HepG2 (cell line): Measurements from ENCODE around the gene ECE2. TPM values are rescaled to one million over a fixed set of nuclear protein-coding genes. Genes with fewer than 3 reads are reported as not detected.
A peak's percentile ranks its signal among the peaks of the same experiment; 100 is the strongest.

Source experiments
- BHLHE40 ChIP-seq: IDR thresholded peaks from 2 replicates; pipeline ENCODE4 v1.6.1; 2011; ENCODE audit warnings: low read length, improper control_type of control experiment
- GZF1 ChIP-seq: sonication (generic); formaldehyde crosslinking; IDR thresholded peaks from 2 replicates; pipeline ENCODE4 v1.5.1; 2020; ENCODE audit warnings: mild to moderate bottlenecking, missing genetic modification reagents
- HMG20B ChIP-seq: conservative IDR thresholded peaks from 2 replicates; pipeline ENCODE4 v1.6.1; 2016; ENCODE audit warnings: missing genetic modification reagents, missing compliant biosample characterization
- HOXA9 ChIP-seq: sonication (generic); formaldehyde crosslinking; IDR thresholded peaks from 2 replicates; pipeline ENCODE4 v1.8.1; 2022; ENCODE audit warnings: missing genetic modification reagents, mild to moderate bottlenecking, moderate library complexity, borderline replicate concordance
- IRF2 ChIP-seq: IDR thresholded peaks from 2 replicates; pipeline ENCODE4 v1.6.1; 2018; ENCODE audit warnings: missing genetic modification reagents, missing compliant biosample characterization
- MYNN ChIP-seq: sonication (generic); formaldehyde crosslinking; IDR thresholded peaks from 2 replicates; pipeline ENCODE4 v1.4.0; 2020; ENCODE audit warnings: mild to moderate bottlenecking, low read depth, missing genetic modification reagents
- SKI ChIP-seq: fragments of 450-650 bp; IDR thresholded peaks from one replicate; pipeline ENCODE4 v1.6.1; 2018; ENCODE audit warnings: mild to moderate bottlenecking; ENCODE audit not compliant: partially characterized antibody
- SNAPC2 ChIP-seq: sonication (generic); formaldehyde crosslinking; IDR thresholded peaks from 2 replicates; pipeline ENCODE4 v1.8.1; 2022; ENCODE audit warnings: mild to moderate bottlenecking, missing genetic modification reagents
- ZNF121 ChIP-seq: sonication (generic); formaldehyde crosslinking; IDR thresholded peaks from 2 replicates; pipeline ENCODE4 v1.5.0; 2020; ENCODE audit warnings: mild to moderate bottlenecking, missing genetic modification reagents
- ZNF160 ChIP-seq: sonication (generic); formaldehyde crosslinking; IDR thresholded peaks from 2 replicates; pipeline ENCODE4 v1.8.0; 2022; ENCODE audit warnings: mild to moderate bottlenecking, inconsistent platforms, missing genetic modification reagents
- ZNF589 ChIP-seq: sonication (generic); formaldehyde crosslinking; conservative IDR thresholded peaks from 2 replicates; pipeline ENCODE4 v1.8.0; 2022; ENCODE audit warnings: mild to moderate bottlenecking, moderate library complexity, missing genetic modification reagents
- ZNF775 ChIP-seq: sonication (generic); formaldehyde crosslinking; IDR thresholded peaks from 2 replicates; pipeline ENCODE4 v1.4.0; 2020; ENCODE audit warnings: missing genetic modification reagents, mild to moderate bottlenecking, moderate library complexity, borderline replicate concordance
- polyA plus RNA-seq, 8 experiments: library from polyadenylated mRNA; depleted of rRNA in 3 of 8; stranded (reverse) in 7 of 8; unstranded in 1 of 8; fragments of >200 nt; fragmentation: Illumina TruSeq in 4 of 8; extraction: Trizol in 4 of 8; gene quantifications; 2 replicates each; pipeline versions ENCODE4 v1.2.1 to v1.2.3, GENCODE V29; 2011 to 2016; ENCODE audit warnings: low read depth in 4 of 8, missing spikeins in 1 of 8, mixed read lengths in 1 of 8; ENCODE audit not compliant: insufficient read depth in 1 of 8
- total RNA-seq, 5 experiments: library from RNA; depleted of rRNA; stranded (reverse); fragments of >200 nt; fragmentation: Illumina TruSeq; extraction: Trizol; gene quantifications; 2 replicates each; pipeline ENCODE4 v1.2.3, GENCODE V29; 2016; ENCODE audit warnings: low read depth in 1 of 5
- TF ChIP-seq, protein P1 (sequence below): sonication (generic); formaldehyde crosslinking; conservative IDR thresholded peaks from 2 replicates; pipeline ENCODE4 v1.4.0; 2020; ENCODE audit warnings: missing genetic modification reagents
- TF ChIP-seq, protein P2 (sequence below): sonication (generic); formaldehyde crosslinking; IDR thresholded peaks from 2 replicates; pipeline ENCODE4 v1.4.0; 2020; ENCODE audit warnings: missing genetic modification reagents
- TF ChIP-seq, protein P3 (sequence below), 2 experiments: IDR thresholded peaks; 2 replicates each; pipeline ENCODE4 v1.6.1; 2011 to 2012; ENCODE audit warnings: low read length in 2 of 2, borderline replicate concordance in 1 of 2, low read depth in 1 of 2, mild to moderate bottlenecking in 1 of 2, moderate library complexity in 1 of 2
- TF ChIP-seq, protein P4 (sequence below): IDR thresholded peaks from 2 replicates; pipeline ENCODE4 v1.6.1; 2016; ENCODE audit warnings: mild to moderate bottlenecking
- TF ChIP-seq, protein P5 (sequence below): sonication (generic); formaldehyde crosslinking; conservative IDR thresholded peaks from 2 replicates; pipeline ENCODE4 v1.4.0; 2020; ENCODE audit warnings: missing genetic modification reagents

ECE2 gene
- total and polyA plus RNA-seq, 2 of the 13 experiments (the other 11 are each of a cell fraction or from before 2014, with no cell fraction given), result not detected

DNA sequence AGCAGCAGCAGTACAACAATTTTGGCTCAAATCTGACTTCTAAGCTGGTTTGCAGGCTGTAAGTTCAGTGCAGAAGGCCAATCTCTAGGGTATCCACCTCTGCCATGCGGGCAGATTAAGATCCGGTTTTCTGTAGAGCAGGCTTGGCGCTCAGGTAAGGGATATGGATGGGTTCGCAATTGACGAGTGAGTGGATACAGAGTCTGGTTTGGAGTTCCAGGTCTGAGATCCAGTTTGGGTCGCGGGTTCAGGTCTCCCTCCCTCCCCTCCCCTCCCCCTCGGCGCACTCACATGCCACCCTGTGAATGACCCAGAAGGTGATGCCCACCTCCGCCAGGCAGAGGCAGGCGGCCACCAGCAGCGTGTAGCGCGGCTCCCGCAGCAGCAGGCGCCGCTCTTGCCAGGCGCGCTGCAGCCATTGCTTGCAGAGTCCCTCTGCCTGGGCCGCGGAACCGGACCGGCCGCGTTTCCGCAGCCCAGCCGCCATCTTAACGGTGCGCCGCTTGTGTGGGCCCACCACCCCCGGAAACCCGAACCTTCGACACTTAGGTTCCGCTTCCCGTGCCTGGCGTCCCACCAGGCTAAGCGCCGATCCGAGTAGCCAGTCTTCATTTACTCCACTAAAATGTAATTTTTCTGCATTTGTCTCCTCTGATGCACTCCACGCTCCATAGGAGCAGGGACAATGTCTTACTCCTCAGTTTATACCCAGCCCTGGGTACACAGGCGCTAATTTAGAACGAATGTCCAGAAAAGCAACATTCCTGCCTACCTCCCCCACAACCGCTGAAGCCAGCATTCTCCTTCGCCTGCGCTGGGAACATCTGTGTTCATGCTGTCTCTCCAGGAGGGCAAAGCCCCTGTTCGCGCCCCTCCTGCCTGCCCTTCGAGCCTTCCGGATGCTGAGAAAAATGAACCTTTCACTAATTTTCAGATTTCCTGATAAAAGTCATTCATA, 27.1 kb upstream of the ECE2 start, which contains the start of gene ALG3 (continued):
- TF ChIP-seq, protein P1, sequence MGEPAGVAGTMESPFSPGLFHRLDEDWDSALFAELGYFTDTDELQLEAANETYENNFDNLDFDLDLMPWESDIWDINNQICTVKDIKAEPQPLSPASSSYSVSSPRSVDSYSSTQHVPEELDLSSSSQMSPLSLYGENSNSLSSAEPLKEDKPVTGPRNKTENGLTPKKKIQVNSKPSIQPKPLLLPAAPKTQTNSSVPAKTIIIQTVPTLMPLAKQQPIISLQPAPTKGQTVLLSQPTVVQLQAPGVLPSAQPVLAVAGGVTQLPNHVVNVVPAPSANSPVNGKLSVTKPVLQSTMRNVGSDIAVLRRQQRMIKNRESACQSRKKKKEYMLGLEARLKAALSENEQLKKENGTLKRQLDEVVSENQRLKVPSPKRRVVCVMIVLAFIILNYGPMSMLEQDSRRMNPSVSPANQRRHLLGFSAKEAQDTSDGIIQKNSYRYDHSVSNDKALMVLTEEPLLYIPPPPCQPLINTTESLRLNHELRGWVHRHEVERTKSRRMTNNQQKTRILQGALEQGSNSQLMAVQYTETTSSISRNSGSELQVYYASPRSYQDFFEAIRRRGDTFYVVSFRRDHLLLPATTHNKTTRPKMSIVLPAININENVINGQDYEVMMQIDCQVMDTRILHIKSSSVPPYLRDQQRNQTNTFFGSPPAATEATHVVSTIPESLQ (CRISPR knock-in tag), result no peak
- TF ChIP-seq ZNF121 (no peak), ZNF589 (peak; percentile 80), BHLHE40 (peak; percentile 79), MYNN (CRISPR knock-in tag) (no peak; the same call in 1 of the 2 replicates), SNAPC2 (CRISPR knock-in tag) (no peak), ZNF160 (CRISPR knock-in tag) (peak; percentile 86), GZF1 (CRISPR knock-in tag) (0 out of 2 replicates have a peak, but pooled peaks have one; percentile 53), HMG20B (CRISPR knock-in tag) (peak; percentile 57; the same call in 1 of the 2 replicates), IRF2 (peak; percentile 80), ZNF775 (CRISPR knock-in tag) (no peak), HOXA9 (0 out of 2 replicates have a peak, but pooled peaks have one; percentile 1), SKI (peak; percentile 41)
- TF ChIP-seq, protein P2, sequence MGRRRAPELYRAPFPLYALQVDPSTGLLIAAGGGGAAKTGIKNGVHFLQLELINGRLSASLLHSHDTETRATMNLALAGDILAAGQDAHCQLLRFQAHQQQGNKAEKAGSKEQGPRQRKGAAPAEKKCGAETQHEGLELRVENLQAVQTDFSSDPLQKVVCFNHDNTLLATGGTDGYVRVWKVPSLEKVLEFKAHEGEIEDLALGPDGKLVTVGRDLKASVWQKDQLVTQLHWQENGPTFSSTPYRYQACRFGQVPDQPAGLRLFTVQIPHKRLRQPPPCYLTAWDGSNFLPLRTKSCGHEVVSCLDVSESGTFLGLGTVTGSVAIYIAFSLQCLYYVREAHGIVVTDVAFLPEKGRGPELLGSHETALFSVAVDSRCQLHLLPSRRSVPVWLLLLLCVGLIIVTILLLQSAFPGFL, result no peak
- TF ChIP-seq, protein P3, sequence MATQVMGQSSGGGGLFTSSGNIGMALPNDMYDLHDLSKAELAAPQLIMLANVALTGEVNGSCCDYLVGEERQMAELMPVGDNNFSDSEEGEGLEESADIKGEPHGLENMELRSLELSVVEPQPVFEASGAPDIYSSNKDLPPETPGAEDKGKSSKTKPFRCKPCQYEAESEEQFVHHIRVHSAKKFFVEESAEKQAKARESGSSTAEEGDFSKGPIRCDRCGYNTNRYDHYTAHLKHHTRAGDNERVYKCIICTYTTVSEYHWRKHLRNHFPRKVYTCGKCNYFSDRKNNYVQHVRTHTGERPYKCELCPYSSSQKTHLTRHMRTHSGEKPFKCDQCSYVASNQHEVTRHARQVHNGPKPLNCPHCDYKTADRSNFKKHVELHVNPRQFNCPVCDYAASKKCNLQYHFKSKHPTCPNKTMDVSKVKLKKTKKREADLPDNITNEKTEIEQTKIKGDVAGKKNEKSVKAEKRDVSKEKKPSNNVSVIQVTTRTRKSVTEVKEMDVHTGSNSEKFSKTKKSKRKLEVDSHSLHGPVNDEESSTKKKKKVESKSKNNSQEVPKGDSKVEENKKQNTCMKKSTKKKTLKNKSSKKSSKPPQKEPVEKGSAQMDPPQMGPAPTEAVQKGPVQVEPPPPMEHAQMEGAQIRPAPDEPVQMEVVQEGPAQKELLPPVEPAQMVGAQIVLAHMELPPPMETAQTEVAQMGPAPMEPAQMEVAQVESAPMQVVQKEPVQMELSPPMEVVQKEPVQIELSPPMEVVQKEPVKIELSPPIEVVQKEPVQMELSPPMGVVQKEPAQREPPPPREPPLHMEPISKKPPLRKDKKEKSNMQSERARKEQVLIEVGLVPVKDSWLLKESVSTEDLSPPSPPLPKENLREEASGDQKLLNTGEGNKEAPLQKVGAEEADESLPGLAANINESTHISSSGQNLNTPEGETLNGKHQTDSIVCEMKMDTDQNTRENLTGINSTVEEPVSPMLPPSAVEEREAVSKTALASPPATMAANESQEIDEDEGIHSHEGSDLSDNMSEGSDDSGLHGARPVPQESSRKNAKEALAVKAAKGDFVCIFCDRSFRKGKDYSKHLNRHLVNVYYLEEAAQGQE (IDR thresholded peaks at IDR 0.05; ENCODE audit: borderline replicate concordance in 1 of 2, low read depth in 1 of 2, low read length in 2 of 2), result peak in 1 of 2 experiments; percentile 82; a peak in 2 of 4 replicates
- TF ChIP-seq, protein P4, sequence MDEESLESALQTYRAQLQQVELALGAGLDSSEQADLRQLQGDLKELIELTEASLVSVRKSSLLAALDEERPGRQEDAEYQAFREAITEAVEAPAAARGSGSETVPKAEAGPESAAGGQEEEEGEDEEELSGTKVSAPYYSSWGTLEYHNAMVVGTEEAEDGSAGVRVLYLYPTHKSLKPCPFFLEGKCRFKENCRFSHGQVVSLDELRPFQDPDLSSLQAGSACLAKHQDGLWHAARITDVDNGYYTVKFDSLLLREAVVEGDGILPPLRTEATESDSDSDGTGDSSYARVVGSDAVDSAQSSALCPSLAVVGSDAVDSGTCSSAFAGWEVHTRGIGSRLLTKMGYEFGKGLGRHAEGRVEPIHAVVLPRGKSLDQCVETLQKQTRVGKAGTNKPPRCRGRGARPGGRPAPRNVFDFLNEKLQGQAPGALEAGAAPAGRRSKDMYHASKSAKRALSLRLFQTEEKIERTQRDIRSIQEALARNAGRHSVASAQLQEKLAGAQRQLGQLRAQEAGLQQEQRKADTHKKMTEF (CRISPR knock-in tag), result peak; percentile 66; the same call in 1 of the 2 replicates
- TF ChIP-seq, protein P5, sequence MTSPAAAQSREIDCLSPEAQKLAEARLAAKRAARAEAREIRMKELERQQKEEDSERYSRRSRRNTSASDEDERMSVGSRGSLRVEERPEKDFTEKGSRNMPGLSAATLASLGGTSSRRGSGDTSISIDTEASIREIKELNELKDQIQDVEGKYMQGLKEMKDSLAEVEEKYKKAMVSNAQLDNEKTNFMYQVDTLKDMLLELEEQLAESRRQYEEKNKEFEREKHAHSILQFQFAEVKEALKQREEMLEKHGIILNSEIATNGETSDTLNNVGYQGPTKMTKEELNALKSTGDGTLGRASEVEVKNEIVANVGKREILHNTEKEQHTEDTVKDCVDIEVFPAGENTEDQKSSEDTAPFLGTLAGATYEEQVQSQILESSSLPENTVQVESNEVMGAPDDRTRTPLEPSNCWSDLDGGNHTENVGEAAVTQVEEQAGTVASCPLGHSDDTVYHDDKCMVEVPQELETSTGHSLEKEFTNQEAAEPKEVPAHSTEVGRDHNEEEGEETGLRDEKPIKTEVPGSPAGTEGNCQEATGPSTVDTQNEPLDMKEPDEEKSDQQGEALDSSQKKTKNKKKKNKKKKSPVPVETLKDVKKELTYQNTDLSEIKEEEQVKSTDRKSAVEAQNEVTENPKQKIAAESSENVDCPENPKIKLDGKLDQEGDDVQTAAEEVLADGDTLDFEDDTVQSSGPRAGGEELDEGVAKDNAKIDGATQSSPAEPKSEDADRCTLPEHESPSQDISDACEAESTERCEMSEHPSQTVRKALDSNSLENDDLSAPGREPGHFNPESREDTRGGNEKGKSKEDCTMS (CRISPR knock-in tag), result 0 out of 2 replicates have a peak, but pooled peaks have one; percentile 12
